Measurements from ENCODE around the gene CEP72. TPM values are rescaled to one million over a fixed set of nuclear protein-coding genes. Genes with fewer than 3 reads are reported as not detected.
"Not testable (repeated sequence)": the region's sequence is repeated elsewhere in the genome, so short reads cannot be mapped to it uniquely, and the experiment has no call there.

The CEP72 gene
- total RNA-seq, 1 experiment from 2014 or later: 17.3 TPM

DNA sequence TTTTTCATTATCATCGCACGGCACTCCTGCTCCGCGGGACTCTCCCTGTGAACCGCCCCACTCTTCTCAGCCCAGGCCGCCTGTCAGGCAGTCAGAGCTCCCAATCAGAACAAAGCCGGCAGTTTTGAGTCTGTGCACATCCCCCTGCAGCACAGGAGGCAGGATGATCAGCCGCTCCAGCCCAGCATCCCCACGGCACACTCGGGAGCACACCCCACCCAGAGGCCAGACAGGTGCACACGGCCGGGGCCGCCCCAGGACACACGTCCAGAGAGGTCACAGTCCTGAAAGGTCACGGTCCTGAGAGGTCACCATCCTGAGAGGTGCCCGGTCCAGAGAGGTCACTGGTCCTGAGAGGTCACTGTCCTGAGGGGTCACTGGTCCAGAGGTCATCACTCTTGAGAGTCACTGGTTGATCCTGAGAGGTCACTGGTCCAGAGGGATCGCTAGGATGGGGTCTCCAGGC, 72.6 kb downstream of the CEP72 start:
- intact Hi-C loops (cut with micrococcal nuclease): no loop called here

DNA sequence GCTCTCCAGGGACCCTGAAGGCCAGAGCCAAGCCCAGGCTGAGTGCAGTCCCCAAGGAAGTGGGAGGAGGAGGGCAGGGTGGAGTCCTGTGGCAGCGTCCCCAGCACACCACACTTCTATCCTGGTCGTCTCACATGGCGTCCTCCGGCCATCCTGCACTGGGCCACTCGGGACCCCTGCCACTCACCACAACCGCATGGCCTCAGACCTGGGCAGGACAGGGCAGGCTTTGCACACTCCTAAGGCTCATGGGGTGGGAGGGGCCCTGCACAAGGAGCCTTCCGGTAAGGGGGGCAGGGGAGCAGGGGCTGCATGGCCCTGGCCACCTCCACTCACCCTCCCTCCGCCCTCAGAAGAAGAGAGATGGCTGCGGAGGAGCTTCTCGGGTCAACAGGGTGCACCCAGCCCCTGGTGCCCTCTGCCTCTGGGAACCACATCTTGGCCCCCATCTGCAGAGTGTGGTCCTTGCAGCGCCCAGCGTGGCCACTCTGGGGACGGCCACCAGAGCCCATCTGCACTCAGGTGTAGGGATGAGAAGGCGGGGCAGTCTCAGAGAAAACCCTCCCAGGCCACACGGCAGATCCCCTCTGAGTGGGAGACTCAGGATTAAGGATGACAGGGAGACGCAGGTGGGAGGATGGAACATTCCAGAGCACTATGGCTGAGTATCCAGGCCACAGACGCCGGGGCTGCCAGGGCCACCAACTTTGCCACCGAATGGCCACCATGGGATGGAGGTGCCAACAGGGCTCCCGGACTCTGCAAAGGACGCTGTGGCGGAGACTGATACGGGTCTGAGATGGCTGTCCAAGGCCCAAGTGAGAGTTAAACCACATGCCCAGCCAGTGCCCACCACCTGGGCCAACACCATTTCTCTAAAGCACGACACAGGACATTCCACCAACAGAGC, 73.4 kb downstream of the CEP72 start:
- Histone ChIP-seq H3K4me3 (ENCODE audit: low read length) (no peak overlapping the region), H3K4me2 (ENCODE audit: low read length) (no peak overlapping the region), H3K79me2 (ENCODE audit: low read length) (no peaks in the 10 kb centered on the region), H3K4me1 (ENCODE audit: insufficient read depth, low read length) (no peaks in the 10 kb centered on the region), H3K9me3 (ENCODE audit: low read length) (no peaks in the 10 kb centered on the region), H3K9ac (ENCODE audit: low read length) (no peak overlapping the region), H3K9me2 (replicated peaks; ENCODE audit: low read length) (no peaks in the 10 kb centered on the region), H3F3A (ENCODE audit: low read length, unreplicated experiment) (no peaks in the 10 kb centered on the region), H3K27ac (ENCODE audit: low read length) (no peak overlapping the region), H3K27me3 (ENCODE audit: low read length) (no peaks in the 10 kb centered on the region), H4K20me1 (ENCODE audit: low read length) (no peaks in the 10 kb centered on the region), H2AFZ (ENCODE audit: low read length) (no peak overlapping the region), H3K36me3 (ENCODE audit: low read depth, low read length) (no peaks in the 10 kb centered on the region)
- CTCF ChIA-PET: no interaction called here
- no TSS peak for BruUV-seq (replicated peaks)
- TF ChIP-seq EZH2phosphoT487 (IDR thresholded peaks at IDR 0.05; ENCODE audit: borderline replicate concordance, low read length) (no peak), EZH2 (IDR thresholded peaks at IDR 0.05; ENCODE audit: low read length, unreplicated experiment) (no peak)
- TF ChIP-seq, protein P1, sequence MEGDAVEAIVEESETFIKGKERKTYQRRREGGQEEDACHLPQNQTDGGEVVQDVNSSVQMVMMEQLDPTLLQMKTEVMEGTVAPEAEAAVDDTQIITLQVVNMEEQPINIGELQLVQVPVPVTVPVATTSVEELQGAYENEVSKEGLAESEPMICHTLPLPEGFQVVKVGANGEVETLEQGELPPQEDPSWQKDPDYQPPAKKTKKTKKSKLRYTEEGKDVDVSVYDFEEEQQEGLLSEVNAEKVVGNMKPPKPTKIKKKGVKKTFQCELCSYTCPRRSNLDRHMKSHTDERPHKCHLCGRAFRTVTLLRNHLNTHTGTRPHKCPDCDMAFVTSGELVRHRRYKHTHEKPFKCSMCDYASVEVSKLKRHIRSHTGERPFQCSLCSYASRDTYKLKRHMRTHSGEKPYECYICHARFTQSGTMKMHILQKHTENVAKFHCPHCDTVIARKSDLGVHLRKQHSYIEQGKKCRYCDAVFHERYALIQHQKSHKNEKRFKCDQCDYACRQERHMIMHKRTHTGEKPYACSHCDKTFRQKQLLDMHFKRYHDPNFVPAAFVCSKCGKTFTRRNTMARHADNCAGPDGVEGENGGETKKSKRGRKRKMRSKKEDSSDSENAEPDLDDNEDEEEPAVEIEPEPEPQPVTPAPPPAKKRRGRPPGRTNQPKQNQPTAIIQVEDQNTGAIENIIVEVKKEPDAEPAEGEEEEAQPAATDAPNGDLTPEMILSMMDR (conservative IDR thresholded peaks at IDR 0.05; ENCODE audit: low read depth, low read length): no peak
- POLR2A ChIA-PET (ENCODE audit: unreplicated experiment): no interaction called here
- DNase-seq: no peak
- no peak for ATAC-seq
- intact Hi-C loops (cut with micrococcal nuclease): no loop called here

More for the DNA sequence above, 72.6 kb downstream of the CEP72 start:
- Histone ChIP-seq H3K4me3 (ENCODE audit: low read length) (no peak overlapping the region), H3K27me3 (ENCODE audit: low read length) (no peaks in the 10 kb centered on the region), H3K79me2 (ENCODE audit: low read length) (no peaks in the 10 kb centered on the region), H3K4me2 (ENCODE audit: low read length) (no peak overlapping the region), H3F3A (ENCODE audit: low read length, unreplicated experiment) (no peaks in the 10 kb centered on the region), H3K4me1 (ENCODE audit: insufficient read depth, low read length) (no peaks in the 10 kb centered on the region), H4K20me1 (ENCODE audit: low read length) (no peaks in the 10 kb centered on the region), H3K36me3 (ENCODE audit: low read depth, low read length) (no peaks in the 10 kb centered on the region), H3K9me2 (replicated peaks; ENCODE audit: low read length) (no peaks in the 10 kb centered on the region), H3K9ac (ENCODE audit: low read length) (no peak overlapping the region), H3K9me3 (ENCODE audit: low read length) (no peaks in the 10 kb centered on the region), H2AFZ (ENCODE audit: low read length) (no peak overlapping the region), H3K27ac (ENCODE audit: low read length) (no peak overlapping the region)
- TF ChIP-seq EZH2 (IDR thresholded peaks at IDR 0.05; ENCODE audit: low read length, unreplicated experiment): no peak
- TF ChIP-seq, protein P1 (conservative IDR thresholded peaks at IDR 0.05; ENCODE audit: low read depth, low read length): no peak
- TF ChIP-seq EZH2phosphoT487 (IDR thresholded peaks at IDR 0.05; ENCODE audit: borderline replicate concordance, low read length): no peak
- ATAC-seq: no peak
- no TSS peak for BruUV-seq (replicated peaks)
- CTCF ChIA-PET: no interaction called here
- DNase-seq: no peak
- POLR2A ChIA-PET (ENCODE audit: unreplicated experiment): no interaction called here

DNA sequence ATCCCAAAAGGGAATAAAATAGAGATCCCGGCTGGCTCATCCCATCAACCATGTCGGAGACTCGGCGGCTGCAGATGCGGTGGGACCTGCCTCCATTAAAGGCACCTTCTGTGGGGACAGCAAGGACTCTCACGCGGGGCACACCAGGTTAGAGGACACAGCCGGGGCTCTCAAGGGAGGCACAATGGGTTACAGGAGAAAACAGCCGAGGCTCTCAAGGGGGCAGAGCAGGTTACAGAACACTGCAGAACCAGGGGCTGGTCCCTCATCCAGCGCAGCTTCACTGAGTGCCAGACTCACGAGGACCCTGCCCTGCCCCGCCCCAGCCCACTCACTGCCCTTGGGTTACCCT, 74.0 kb downstream of the CEP72 start:
- H3K36me3 ChIP-seq (ENCODE audit: low read depth, low read length); intact Hi-C loops (cut with micrococcal nuclease); H3K4me1 ChIP-seq (ENCODE audit: insufficient read depth, low read length); H4K20me1 ChIP-seq (ENCODE audit: low read length); CTCF ChIA-PET; H3K9me2 ChIP-seq (replicated peaks; ENCODE audit: low read length); H2AFZ ChIP-seq (ENCODE audit: low read length); H3K9ac ChIP-seq (ENCODE audit: low read length); H3K4me3 ChIP-seq (ENCODE audit: low read length); H3K4me2 ChIP-seq (ENCODE audit: low read length); H3K79me2 ChIP-seq (ENCODE audit: low read length); H3K27me3 ChIP-seq (ENCODE audit: low read length); H3K9me3 ChIP-seq (ENCODE audit: low read length); BruUV-seq (replicated peaks); DNase-seq; H3F3A ChIP-seq (ENCODE audit: low read length, unreplicated experiment); POLR2A ChIA-PET (ENCODE audit: unreplicated experiment); H3K27ac ChIP-seq (ENCODE audit: low read length); ATAC-seq: not testable (repeated sequence)

DNA sequence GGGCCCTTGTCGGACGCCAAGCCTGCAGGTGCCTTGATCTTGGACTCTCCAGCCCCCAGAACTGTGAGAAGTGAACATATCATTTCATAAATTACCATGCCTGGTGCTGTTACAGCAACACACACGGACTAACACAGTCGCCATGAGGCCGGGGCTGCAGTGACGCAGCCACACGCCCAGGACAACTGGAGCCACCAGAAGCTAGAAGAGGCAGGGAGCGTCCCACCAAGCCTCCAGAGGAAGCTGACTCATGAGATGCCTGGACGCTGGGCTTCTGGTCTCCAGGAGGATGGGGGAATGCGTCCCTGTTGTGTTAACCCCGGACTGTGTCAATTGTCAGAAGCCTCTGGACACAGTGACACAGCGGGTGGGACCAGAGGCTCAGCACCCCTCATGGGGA, 74.8 kb downstream of the CEP72 start:
- H3K4me1 ChIP-seq (ENCODE audit: insufficient read depth, low read length); H3K4me2 ChIP-seq (ENCODE audit: low read length); H3K27ac ChIP-seq (ENCODE audit: low read length); H3F3A ChIP-seq (ENCODE audit: low read length, unreplicated experiment); H3K79me2 ChIP-seq (ENCODE audit: low read length); H3K36me3 ChIP-seq (ENCODE audit: low read depth, low read length); CTCF ChIA-PET; BruUV-seq (replicated peaks); H3K9ac ChIP-seq (ENCODE audit: low read length); H4K20me1 ChIP-seq (ENCODE audit: low read length); H3K9me3 ChIP-seq (ENCODE audit: low read length); DNase-seq; H2AFZ ChIP-seq (ENCODE audit: low read length); intact Hi-C loops (cut with micrococcal nuclease); H3K9me2 ChIP-seq (replicated peaks; ENCODE audit: low read length); H3K4me3 ChIP-seq (ENCODE audit: low read length); POLR2A ChIA-PET (ENCODE audit: unreplicated experiment); H3K27me3 ChIP-seq (ENCODE audit: low read length): not testable (repeated sequence)
- 0 out of 2 replicates have a peak, but pooled peaks have one; percentile 25 for ATAC-seq

DNA sequence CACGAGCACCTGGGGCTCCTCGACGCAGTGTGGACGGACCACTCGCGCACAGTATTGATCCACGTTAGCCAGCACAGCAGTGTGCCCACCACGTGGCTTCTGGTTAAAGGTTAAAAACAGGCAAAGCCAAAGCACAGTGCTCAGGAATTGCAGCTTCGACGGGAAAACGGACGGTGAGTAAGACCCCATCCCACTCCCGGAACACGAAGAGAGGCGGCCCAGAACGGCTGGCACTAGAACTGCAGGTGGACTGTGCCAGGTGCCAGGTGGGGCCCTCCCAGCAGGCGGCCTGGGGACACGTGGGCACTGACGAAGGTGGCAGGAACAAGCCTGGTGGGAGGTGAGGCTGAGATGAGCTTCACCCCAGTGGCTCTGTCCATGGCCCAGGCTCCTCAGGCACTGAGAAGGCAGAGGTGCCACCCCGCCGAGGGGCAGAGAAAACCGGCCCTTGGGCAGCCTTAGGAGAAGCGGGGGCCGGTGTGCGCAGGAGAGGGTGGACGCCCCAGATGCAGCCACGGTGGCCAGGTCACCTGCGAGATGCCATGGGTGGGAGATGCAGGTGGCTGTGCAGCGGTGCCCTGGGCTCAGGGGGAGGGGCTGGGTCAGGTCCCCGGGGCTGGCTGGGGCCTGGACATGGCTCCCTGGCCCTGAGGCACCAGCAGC, 76.3 kb downstream of the CEP72 start:
- H3K4me3 ChIP-seq (ENCODE audit: low read length); CTCF ChIA-PET; H3K27ac ChIP-seq (ENCODE audit: low read length); DNase-seq; H3K9ac ChIP-seq (ENCODE audit: low read length); H3K79me2 ChIP-seq (ENCODE audit: low read length); H3K9me3 ChIP-seq (ENCODE audit: low read length); H3K27me3 ChIP-seq (ENCODE audit: low read length); BruUV-seq (replicated peaks); H3K4me2 ChIP-seq (ENCODE audit: low read length); H3K9me2 ChIP-seq (replicated peaks; ENCODE audit: low read length); H4K20me1 ChIP-seq (ENCODE audit: low read length); intact Hi-C loops (cut with micrococcal nuclease); H3K36me3 ChIP-seq (ENCODE audit: low read depth, low read length); H3F3A ChIP-seq (ENCODE audit: low read length, unreplicated experiment); POLR2A ChIA-PET (ENCODE audit: unreplicated experiment); H2AFZ ChIP-seq (ENCODE audit: low read length); ATAC-seq; H3K4me1 ChIP-seq (ENCODE audit: insufficient read depth, low read length): not testable (repeated sequence)
